GM12878 (cell line): ENCODE data around the gene LRP1. TPM values are rescaled to one million over a fixed set of nuclear protein-coding genes. Genes with fewer than 3 reads are reported as not detected.

Experiments
- ATAC-seq: fragments of 200-7000 bp; cut with Tn5 transposase; 3 replicates; pipeline ENCODE4 v1.9.1; 2020; ENCODE audit warnings: mild to moderate bottlenecking, moderate library complexity
- BruUV-seq: library from RNA; stranded (reverse); fragments of 400-500 nt; replicated peaks from 2 replicates; lab custom pipeline; 2021; lab: Mats Ljungman, UMichigan
- CTCF ChIA-PET: fragments of 300-600 bp; sonication (Branson Sonifier 250); formaldehyde crosslinking; extraction: SDS; loops from one replicate; lab custom pipeline; 2021; ENCODE audit warnings: inconsistent platforms; lab: Yijun Ruan, JAX
- POLR2A ChIA-PET: fragments of 350-600 bp; formaldehyde crosslinking; extraction: SDS; loops from one replicate; lab custom pipeline; 2021; ENCODE audit warnings: inconsistent platforms; lab: Charles Lee
- RAD21 ChIA-PET: fragments of 300-600 bp; sonication (Branson Sonifier 250); formaldehyde crosslinking; loops from one replicate; lab custom pipeline; 2023; ENCODE audit warnings: antibody characterized with exemption; ENCODE audit not compliant: unreplicated experiment; lab: Charles Lee
- SMC1A ChIA-PET: fragments of 300-600 bp; sonication (Branson Sonifier 250); formaldehyde crosslinking; loops from one replicate; lab custom pipeline; 2023; ENCODE audit not compliant: unreplicated experiment, uncharacterized antibody; lab: Charles Lee
- DNase-seq: peaks from one replicate; pipeline ENCODE4 v3.0.0-alpha.2; 2011; ENCODE audit warnings: low read depth, low spot score
- FAIRE-seq: peaks from 3 replicates; lab custom pipeline; 2011; peaks lifted over from hg19 to GRCh38; lab: Jason Lieb, UNC
- H2AFZ ChIP-seq: 2 replicates; pipeline ENCODE4 v1.6.0; 2011; ENCODE audit warnings: low read depth, low read length, control low read depth; ENCODE audit not compliant: control insufficient read depth
- H3K27ac ChIP-seq: 2 replicates; pipeline ENCODE4 v1.5.1; 2011; ENCODE audit warnings: control low read depth; ENCODE audit not compliant: control insufficient read depth, insufficient read depth
- H3K27me3 ChIP-seq, 2 experiments: replicated peaks in 1 of 2; 2 replicates each; pipeline versions ENCODE4 v1.6.0 to v1.6.1; 2011; ENCODE audit warnings: low read length in 1 of 2; ENCODE audit not compliant: control insufficient read depth in 2 of 2, insufficient read depth in 2 of 2
- H3K36me3 ChIP-seq, 2 experiments: 2 replicates each; pipeline ENCODE4 v1.5.1; 2011; ENCODE audit warnings: low read length in 1 of 2; ENCODE audit not compliant: control insufficient read depth in 2 of 2, insufficient read depth in 2 of 2
- H3K4me1 ChIP-seq: 2 replicates; pipeline ENCODE4 v1.6.1; 2011; ENCODE audit warnings: mild to moderate bottlenecking, low read length, moderate library complexity, mixed read lengths; ENCODE audit not compliant: control insufficient read depth, insufficient read depth
- H3K4me2 ChIP-seq: 2 replicates; pipeline ENCODE4 v1.6.0; 2011; ENCODE audit warnings: control low read depth; ENCODE audit not compliant: control insufficient read depth, insufficient read depth
- H3K4me3 ChIP-seq: fragments of 200-600 bp; sonication (generic); 2 replicates; pipeline ENCODE4 v1.5.1; 2016
- H3K79me2 ChIP-seq: 2 replicates; pipeline ENCODE4 v1.6.0; 2011; ENCODE audit warnings: low read length; ENCODE audit not compliant: control insufficient read depth, insufficient read depth
- H3K9ac ChIP-seq: 2 replicates; pipeline ENCODE4 v1.8.0; 2011; ENCODE audit warnings: low read length, control low read depth, mixed read lengths; ENCODE audit not compliant: control insufficient read depth, insufficient read depth
- H3K9me3 ChIP-seq: replicated peaks from 3 replicates; pipeline ENCODE4 v1.5.1; 2011; ENCODE audit warnings: mild to moderate bottlenecking, low read length; ENCODE audit not compliant: control insufficient read depth, insufficient read depth
- H4K20me1 ChIP-seq: 2 replicates; pipeline ENCODE4 v1.6.0; 2011; ENCODE audit not compliant: control insufficient read depth, insufficient read depth
- BHLHE40 ChIP-seq, 2 experiments: fragments of 450-650 bp in 1 of 2; IDR thresholded peaks; 2 replicates each; pipeline ENCODE4 v1.6.1; 2011 to 2017; ENCODE audit warnings: low read depth in 2 of 2, borderline replicate concordance in 1 of 2, improper control_type of control experiment in 1 of 2, low read length in 1 of 2, mild to moderate bottlenecking in 1 of 2
- CHD4 ChIP-seq: fragments of 200-600 bp; sonication (generic); IDR thresholded peaks from 2 replicates; pipeline ENCODE4 v1.6.1; 2016; ENCODE audit warnings: mild to moderate bottlenecking
- ELK1 ChIP-seq: IDR thresholded peaks from 2 replicates; pipeline ENCODE4 v1.6.1; 2012; ENCODE audit warnings: low read depth, low read length, improper control_type of control experiment
- EP300 ChIP-seq, 2 experiments: fragments of 150-350 bp in 1 of 2; IDR thresholded peaks; 2 replicates each; pipeline ENCODE4 v1.6.1; 2011 to 2012; ENCODE audit warnings: low read depth in 2 of 2, low read length in 2 of 2, borderline replicate concordance in 1 of 2, improper control_type of control experiment in 1 of 2, inconsistent platforms in 1 of 2; ENCODE audit not compliant: control insufficient read depth in 1 of 2
- GABPA ChIP-seq: IDR thresholded peaks from 2 replicates; pipeline ENCODE4 v1.6.1; 2014; ENCODE audit warnings: antibody characterized with exemption, low read depth, mild to moderate bottlenecking, inconsistent platforms
- HDAC6 ChIP-seq: fragments of 200-600 bp; sonication (generic); IDR thresholded peaks from one replicate; pipeline ENCODE4 v1.8.0; 2017; ENCODE audit warnings: antibody characterized with exemption; ENCODE audit not compliant: unreplicated experiment
- KDM1A ChIP-seq: fragments of 200-600 bp; sonication (generic); IDR thresholded peaks from 2 replicates; pipeline ENCODE4 v1.6.1; 2016; ENCODE audit warnings: borderline replicate concordance
- MEF2B ChIP-seq: fragments of 450-650 bp; IDR thresholded peaks from 2 replicates; pipeline ENCODE4 v1.6.1; 2018; ENCODE audit warnings: mild to moderate bottlenecking, moderate library complexity; ENCODE audit not compliant: partially characterized antibody, poor library complexity, severe bottlenecking
- MTA3 ChIP-seq: IDR thresholded peaks from 2 replicates; pipeline ENCODE4 v1.6.1; 2012; ENCODE audit warnings: low read length, inconsistent platforms, borderline replicate concordance
- RBBP5 ChIP-seq: fragments of 200-600 bp; sonication (generic); conservative IDR thresholded peaks from 2 replicates; pipeline ENCODE4 v1.6.1; 2016
- WRNIP1 ChIP-seq: IDR thresholded peaks from 2 replicates; pipeline ENCODE4 v1.6.1; 2011; ENCODE audit warnings: low read depth, low read length, improper control_type of control experiment, borderline replicate concordance
- WGBS: methylation state at CpG from one replicate; pipeline ENCODE4 v1.1.6; 2016; ENCODE audit warnings: low lambda C conversion rate; ENCODE audit not compliant: insufficient replicate concordance, insufficient coverage; ENCODE audit errors: missing lambda C conversion rate; 5-methylcytosine and 5-hydroxymethylcytosine counted together
- in situ Hi-C: fragments of 300-500 bp; cut with MboI; formaldehyde crosslinking; loops from 9 replicates; pipeline ENCODE4 v1.14.3; 2018; ENCODE audit warnings: mixed read lengths
- intact Hi-C: fragments of 100-400 bp; cut with micrococcal nuclease; formaldehyde crosslinking; loops from one replicate; pipeline ENCODE4 v1.14.2; 2022; ENCODE audit not compliant: unreplicated experiment
- polyA plus RNA-seq, 11 experiments: library from polyadenylated mRNA; depleted of rRNA in 4 of 11; unstranded in 6 of 11; stranded (reverse) in 5 of 11; fragments of >200 nt; fragmentation: Nextera tagmentation in 4 of 11; fragmentation: Illumina TruSeq in 1 of 11; extraction: Ambion mirVana in 4 of 11; extraction: Trizol in 1 of 11; gene quantifications; 1 replicate in 1 of 11; 2 replicates in 10 of 11; pipeline versions ENCODE4 v1.2.1 to v1.2.3, GENCODE V29; 2011 to 2016; ENCODE audit warnings: inconsistent platforms in 2 of 11, missing spikeins in 2 of 11, low read depth in 1 of 11
- total RNA-seq, 4 experiments: library from RNA; depleted of rRNA in 3 of 4; stranded (reverse); fragments of >200 nt in 3 of 4; fragmentation: Illumina TruSeq in 1 of 4; extraction: Trizol in 1 of 4; gene quantifications; 2 replicates each; pipeline versions ENCODE4 v1.2.1 to v1.2.3, GENCODE V29; 2013 to 2021
- TF ChIP-seq, protein P1 (sequence below): fragments of 150-350 bp; IDR thresholded peaks from 2 replicates; pipeline ENCODE4 v1.6.1; 2016; ENCODE audit warnings: low read depth, low read length
- TF ChIP-seq, protein P2 (sequence below): fragments of 450-650 bp; IDR thresholded peaks from 2 replicates; pipeline ENCODE4 v1.6.1; 2017; ENCODE audit warnings: mild to moderate bottlenecking
- TF ChIP-seq, protein P3 (sequence below): fragments of 450-650 bp; IDR thresholded peaks from 2 replicates; pipeline ENCODE4 v1.6.1; 2017; ENCODE audit warnings: low read depth, mild to moderate bottlenecking, moderate library complexity

LRP1 gene
- total and polyA plus RNA-seq, 10 of the 15 experiments (the other 5 are each of a cell fraction or from before 2014, with no cell fraction given) = under 0.01 to 1.1 (median 0.20) TPM; not detected in 2

DNA sequence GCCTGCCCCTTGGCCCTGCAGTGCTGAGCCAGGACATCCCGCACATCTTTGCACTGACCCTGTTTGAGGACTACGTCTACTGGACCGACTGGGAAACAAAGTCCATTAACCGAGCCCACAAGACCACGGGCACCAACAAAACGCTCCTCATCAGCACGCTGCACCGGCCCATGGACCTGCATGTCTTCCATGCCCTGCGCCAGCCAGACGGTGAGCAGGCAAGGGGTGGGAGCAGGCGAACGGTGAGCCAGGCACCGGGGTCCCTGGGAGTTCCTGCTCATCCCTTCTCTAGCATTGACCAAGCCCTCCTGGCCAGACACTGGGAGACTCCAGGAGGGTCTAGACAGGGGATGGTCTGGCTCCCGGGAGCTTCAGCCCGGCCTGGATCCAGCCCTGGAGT, 70.9 kb downstream of the LRP1 start (continued):
- TF ChIP-seq RBBP5 (no peak), ELK1 (no peak), EP300 (IDR thresholded peaks at IDR 0.05; ENCODE audit: borderline replicate concordance in 1 of 2, control insufficient read depth in 1 of 2, low read depth in 2 of 2, low read length in 2 of 2) (no peak), KDM1A (no peak), HDAC6 (no peak), BHLHE40 (IDR thresholded peaks at IDR 0.05; ENCODE audit: borderline replicate concordance in 1 of 2, low read depth in 2 of 2, low read length in 1 of 2) (no peak), WRNIP1 (no peak)

GRCh38 chr12:57200497-57200896, 72.2 kb downstream of the LRP1 start:
- H3K9me3 ChIP-seq = no peaks in the 10 kb centered on the region
- WGBS = 50% methylated on average over 15 of the region's 15 CpGs
- DNase-seq (no peak), FAIRE-seq (no peak), ATAC-seq (no peak)
- H4K20me1 ChIP-seq = no peaks in the 10 kb centered on the region
- no TSS peak for BruUV-seq
- H3K4me2 ChIP-seq = no peak overlapping the region
- ChIA-PET POLR2A (no interaction called here), CTCF (no interaction called here), RAD21 (no interaction called here), SMC1A (no interaction called here)
- in situ Hi-C loops (no loop called here), intact Hi-C loops (no loop called here)
- no peaks in the 10 kb centered on the region for H3K27me3 ChIP-seq
- no peak overlapping the region for H3K4me3 ChIP-seq
- no peak overlapping the region for H2AFZ ChIP-seq
- no peaks in the 10 kb centered on the region for H3K4me1 ChIP-seq
- no peaks in the 10 kb centered on the region for H3K79me2 ChIP-seq
- no peaks in the 10 kb centered on the region for H3K36me3 ChIP-seq
- H3K9ac ChIP-seq = no peak overlapping the region
- no peak overlapping the region for H3K27ac ChIP-seq
- TF ChIP-seq MTA3 (no peak), EP300 (IDR thresholded peaks at IDR 0.05; ENCODE audit: borderline replicate concordance in 1 of 2, control insufficient read depth in 1 of 2, low read depth in 2 of 2, low read length in 2 of 2) (no peak), MEF2B (no peak), GABPA (no peak), CHD4 (no peak), BHLHE40 (IDR thresholded peaks at IDR 0.05; ENCODE audit: borderline replicate concordance in 1 of 2, low read depth in 2 of 2, low read length in 1 of 2) (no peak)
- TF ChIP-seq, protein P1, sequence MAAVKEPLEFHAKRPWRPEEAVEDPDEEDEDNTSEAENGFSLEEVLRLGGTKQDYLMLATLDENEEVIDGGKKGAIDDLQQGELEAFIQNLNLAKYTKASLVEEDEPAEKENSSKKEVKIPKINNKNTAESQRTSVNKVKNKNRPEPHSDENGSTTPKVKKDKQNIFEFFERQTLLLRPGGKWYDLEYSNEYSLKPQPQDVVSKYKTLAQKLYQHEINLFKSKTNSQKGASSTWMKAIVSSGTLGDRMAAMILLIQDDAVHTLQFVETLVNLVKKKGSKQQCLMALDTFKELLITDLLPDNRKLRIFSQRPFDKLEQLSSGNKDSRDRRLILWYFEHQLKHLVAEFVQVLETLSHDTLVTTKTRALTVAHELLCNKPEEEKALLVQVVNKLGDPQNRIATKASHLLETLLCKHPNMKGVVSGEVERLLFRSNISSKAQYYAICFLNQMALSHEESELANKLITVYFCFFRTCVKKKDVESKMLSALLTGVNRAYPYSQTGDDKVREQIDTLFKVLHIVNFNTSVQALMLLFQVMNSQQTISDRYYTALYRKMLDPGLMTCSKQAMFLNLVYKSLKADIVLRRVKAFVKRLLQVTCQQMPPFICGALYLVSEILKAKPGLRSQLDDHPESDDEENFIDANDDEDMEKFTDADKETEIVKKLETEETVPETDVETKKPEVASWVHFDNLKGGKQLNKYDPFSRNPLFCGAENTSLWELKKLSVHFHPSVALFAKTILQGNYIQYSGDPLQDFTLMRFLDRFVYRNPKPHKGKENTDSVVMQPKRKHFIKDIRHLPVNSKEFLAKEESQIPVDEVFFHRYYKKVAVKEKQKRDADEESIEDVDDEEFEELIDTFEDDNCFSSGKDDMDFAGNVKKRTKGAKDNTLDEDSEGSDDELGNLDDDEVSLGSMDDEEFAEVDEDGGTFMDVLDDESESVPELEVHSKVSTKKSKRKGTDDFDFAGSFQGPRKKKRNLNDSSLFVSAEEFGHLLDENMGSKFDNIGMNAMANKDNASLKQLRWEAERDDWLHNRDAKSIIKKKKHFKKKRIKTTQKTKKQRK = no peak
- TF ChIP-seq, protein P2, sequence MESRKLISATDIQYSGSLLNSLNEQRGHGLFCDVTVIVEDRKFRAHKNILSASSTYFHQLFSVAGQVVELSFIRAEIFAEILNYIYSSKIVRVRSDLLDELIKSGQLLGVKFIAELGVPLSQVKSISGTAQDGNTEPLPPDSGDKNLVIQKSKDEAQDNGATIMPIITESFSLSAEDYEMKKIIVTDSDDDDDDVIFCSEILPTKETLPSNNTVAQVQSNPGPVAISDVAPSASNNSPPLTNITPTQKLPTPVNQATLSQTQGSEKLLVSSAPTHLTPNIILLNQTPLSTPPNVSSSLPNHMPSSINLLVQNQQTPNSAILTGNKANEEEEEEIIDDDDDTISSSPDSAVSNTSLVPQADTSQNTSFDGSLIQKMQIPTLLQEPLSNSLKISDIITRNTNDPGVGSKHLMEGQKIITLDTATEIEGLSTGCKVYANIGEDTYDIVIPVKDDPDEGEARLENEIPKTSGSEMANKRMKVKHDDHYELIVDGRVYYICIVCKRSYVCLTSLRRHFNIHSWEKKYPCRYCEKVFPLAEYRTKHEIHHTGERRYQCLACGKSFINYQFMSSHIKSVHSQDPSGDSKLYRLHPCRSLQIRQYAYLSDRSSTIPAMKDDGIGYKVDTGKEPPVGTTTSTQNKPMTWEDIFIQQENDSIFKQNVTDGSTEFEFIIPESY = no peak
- TF ChIP-seq, protein P3, sequence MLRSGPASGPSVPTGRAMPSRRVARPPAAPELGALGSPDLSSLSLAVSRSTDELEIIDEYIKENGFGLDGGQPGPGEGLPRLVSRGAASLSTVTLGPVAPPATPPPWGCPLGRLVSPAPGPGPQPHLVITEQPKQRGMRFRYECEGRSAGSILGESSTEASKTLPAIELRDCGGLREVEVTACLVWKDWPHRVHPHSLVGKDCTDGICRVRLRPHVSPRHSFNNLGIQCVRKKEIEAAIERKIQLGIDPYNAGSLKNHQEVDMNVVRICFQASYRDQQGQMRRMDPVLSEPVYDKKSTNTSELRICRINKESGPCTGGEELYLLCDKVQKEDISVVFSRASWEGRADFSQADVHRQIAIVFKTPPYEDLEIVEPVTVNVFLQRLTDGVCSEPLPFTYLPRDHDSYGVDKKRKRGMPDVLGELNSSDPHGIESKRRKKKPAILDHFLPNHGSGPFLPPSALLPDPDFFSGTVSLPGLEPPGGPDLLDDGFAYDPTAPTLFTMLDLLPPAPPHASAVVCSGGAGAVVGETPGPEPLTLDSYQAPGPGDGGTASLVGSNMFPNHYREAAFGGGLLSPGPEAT = no peak
